Mesendoderm (in vitro differentiated cells): ENCODE data around the gene ZDHHC5.
"Not testable (repeated sequence)": the region's sequence is repeated elsewhere in the genome, so short reads cannot be mapped to it uniquely, and the experiment has no call there.

Source experiments
- DNase-seq: peaks from one replicate; pipeline ENCODE4 v3.0.0; 2013
- H2AK5ac ChIP-seq: 2 replicates; pipeline ENCODE4 v1.6.1; 2013; ENCODE audit warnings: low read length, inconsistent platforms
- H2BK120ac ChIP-seq: 2 replicates; pipeline ENCODE4 v1.6.1; 2013; ENCODE audit warnings: low read depth, mild to moderate bottlenecking, low read length, moderate library complexity, mixed read lengths
- H2BK15ac ChIP-seq: replicated peaks from 2 replicates; pipeline ENCODE4 v1.6.1; 2013; ENCODE audit warnings: low read depth, mild to moderate bottlenecking, moderate library complexity
- H2BK5ac ChIP-seq: 2 replicates; pipeline ENCODE4 v1.6.1; 2013; ENCODE audit warnings: low read length, inconsistent platforms
- H3K18ac ChIP-seq: 2 replicates; pipeline ENCODE4 v1.6.1; 2013; ENCODE audit warnings: mild to moderate bottlenecking, low read length, mixed read lengths
- H3K23ac ChIP-seq: one replicate; pipeline ENCODE4 v1.6.1; 2013; ENCODE audit warnings: low read length
- H3K27ac ChIP-seq: 2 replicates; pipeline ENCODE4 v1.5.1; 2013; ENCODE audit warnings: low read depth, mild to moderate bottlenecking, inconsistent platforms, low read length, moderate library complexity
- H3K27me3 ChIP-seq: 2 replicates; pipeline ENCODE4 v1.6.1; 2013; ENCODE audit warnings: low read length, control low read depth, mild to moderate bottlenecking, inconsistent platforms; ENCODE audit not compliant: insufficient read depth, poor library complexity
- H3K36me3 ChIP-seq: 2 replicates; pipeline ENCODE4 v1.6.1; 2013; ENCODE audit warnings: low read length, inconsistent platforms; ENCODE audit not compliant: control insufficient read depth, insufficient read depth
- H3K4ac ChIP-seq: one replicate; pipeline ENCODE4 v1.6.1; 2013; ENCODE audit warnings: low read depth, mild to moderate bottlenecking, low read length, moderate library complexity
- H3K4me1 ChIP-seq: 2 replicates; pipeline ENCODE4 v1.6.1; 2013; ENCODE audit warnings: low read depth, low read length, inconsistent platforms; ENCODE audit not compliant: control insufficient read depth
- H3K4me2 ChIP-seq: 2 replicates; pipeline ENCODE4 v1.6.1; 2013; ENCODE audit warnings: low read length
- H3K4me3 ChIP-seq: 2 replicates; pipeline ENCODE4 v1.5.1; 2013; ENCODE audit warnings: mild to moderate bottlenecking, low read length
- H3K56ac ChIP-seq: one replicate; pipeline ENCODE4 v1.6.1; 2013; ENCODE audit warnings: low read length
- H3K79me1 ChIP-seq: 2 replicates; pipeline ENCODE4 v1.6.1; 2013; ENCODE audit warnings: low read length, inconsistent platforms
- H3K79me2 ChIP-seq: 2 replicates; pipeline ENCODE4 v1.6.1; 2013; ENCODE audit warnings: mild to moderate bottlenecking, low read length; ENCODE audit not compliant: control insufficient read depth, insufficient read depth
- H3K9ac ChIP-seq: 2 replicates; pipeline ENCODE4 v1.6.1; 2013; ENCODE audit warnings: low read length, inconsistent platforms
- H4K5ac ChIP-seq: one replicate; pipeline ENCODE4 v1.6.1; 2013; ENCODE audit warnings: low read length
- H4K8ac ChIP-seq: one replicate; pipeline ENCODE4 v1.6.1; 2013; ENCODE audit warnings: low read depth, mild to moderate bottlenecking, control low read depth, low read length, moderate library complexity
- WGBS: extraction: QIAGEN DNeasy Blood & Tissue Kit; methylation state at CpG from one replicate; pipeline ENCODE4 v1.1.7; 2013; ENCODE audit warnings: low lambda C conversion rate, missing lambda C conversion rate; ENCODE audit not compliant: insufficient coverage; ENCODE audit errors: extremely low coverage; 5-methylcytosine and 5-hydroxymethylcytosine counted together

Gene ZDHHC5

GRCh38 chr11:57681168-57681567 lies 13.3 kb downstream of the ZDHHC5 start:
- WGBS = no CpG with 5 or more reads among the region's 1 CpG
- no peak for DNase-seq
- H3K79me1 ChIP-seq = peaks cover 21% of the 10 kb centered on the region
- no peak overlapping the region for H2AK5ac ChIP-seq
- H3K4ac ChIP-seq = no peak overlapping the region
- H4K8ac ChIP-seq = no peak overlapping the region
- H3K9ac ChIP-seq = no peak overlapping the region
- H2BK120ac ChIP-seq = no peak overlapping the region
- no peak overlapping the region for H3K4me3 ChIP-seq
- no peak overlapping the region for H3K56ac ChIP-seq
- no peak overlapping the region for H3K4me2 ChIP-seq
- no peak overlapping the region for H3K23ac ChIP-seq
- peaks cover 7% of the 10 kb centered on the region for H3K36me3 ChIP-seq
- no peak overlapping the region for H2BK15ac ChIP-seq
- no peak overlapping the region for H3K18ac ChIP-seq
- no peak overlapping the region for H4K5ac ChIP-seq
- no peak overlapping the region for H3K27ac ChIP-seq
- H3K4me1 ChIP-seq = peaks cover 1% of the 10 kb centered on the region
- peaks cover 28% of the 10 kb centered on the region for H3K79me2 ChIP-seq
- H2BK5ac ChIP-seq = no peak overlapping the region
- H3K27me3 ChIP-seq = no peaks in the 10 kb centered on the region

DNA sequence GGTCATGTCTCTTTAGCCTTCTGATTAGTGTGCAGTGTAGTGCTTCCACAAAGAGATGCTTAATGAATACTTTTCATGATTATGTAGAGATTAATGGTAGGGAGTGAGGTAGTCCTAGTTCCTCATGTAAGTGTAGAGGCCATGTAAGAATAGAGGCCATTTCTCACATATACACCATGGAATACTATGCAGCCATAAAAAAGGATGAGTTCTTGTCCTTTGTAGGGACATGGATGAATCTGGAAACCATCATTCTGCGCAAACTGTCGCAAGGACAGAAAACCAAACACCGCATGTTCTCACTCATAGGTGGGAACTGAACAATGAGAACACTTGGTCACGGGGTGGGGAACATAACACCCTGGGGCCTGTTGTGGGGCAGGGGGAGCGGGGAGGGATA lies 22.6 kb downstream of the ZDHHC5 start:
- H3K56ac ChIP-seq, H3K4me3 ChIP-seq, H2BK15ac ChIP-seq, H3K79me2 ChIP-seq, H3K4ac ChIP-seq, H3K27me3 ChIP-seq, H3K27ac ChIP-seq, H3K9ac ChIP-seq, H3K23ac ChIP-seq, H3K4me1 ChIP-seq, H3K18ac ChIP-seq, H2BK5ac ChIP-seq, H2AK5ac ChIP-seq, H4K8ac ChIP-seq, DNase-seq, H3K4me2 ChIP-seq, H3K36me3 ChIP-seq, H2BK120ac ChIP-seq, H4K5ac ChIP-seq, H3K79me1 ChIP-seq: not testable (repeated sequence)
- no CpG with 5 or more reads among the region's 5 CpGs for WGBS

DNA sequence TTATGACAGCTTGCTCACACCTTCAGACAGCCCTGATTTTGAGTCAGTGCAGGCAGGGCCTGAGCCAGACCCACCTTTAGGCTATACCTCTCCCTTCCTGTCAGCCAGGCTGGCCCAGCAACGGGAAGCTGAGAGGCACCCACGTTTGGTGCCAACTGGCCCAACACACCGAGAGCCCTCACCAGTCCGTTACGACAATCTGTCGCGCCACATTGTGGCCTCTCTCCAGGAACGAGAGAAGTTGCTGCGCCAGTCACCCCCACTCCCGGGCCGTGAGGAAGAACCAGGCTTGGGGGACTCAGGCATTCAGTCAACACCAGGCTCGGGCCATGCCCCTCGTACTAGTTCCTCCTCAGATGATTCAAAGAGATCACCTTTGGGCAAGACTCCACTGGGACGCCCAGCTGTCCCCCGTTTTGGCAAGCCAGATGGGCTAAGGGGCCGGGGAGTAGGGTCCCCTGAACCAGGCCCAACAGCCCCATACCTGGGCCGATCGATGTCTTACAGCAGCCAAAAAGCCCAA lies 31.0 kb downstream of the ZDHHC5 start:
- H3K36me3 ChIP-seq = peaks cover 19% of the 10 kb centered on the region

GRCh38 chr11:57699813-57700212 lies 31.9 kb downstream of the ZDHHC5 start:
- no peak overlapping the region for H4K5ac ChIP-seq
- H3K9ac ChIP-seq = no peak overlapping the region
- no peaks in the 10 kb centered on the region for H3K79me2 ChIP-seq
- H3K27me3 ChIP-seq = no peaks in the 10 kb centered on the region
- no peak overlapping the region for H3K18ac ChIP-seq
- no peak overlapping the region for H3K4ac ChIP-seq
- H3K36me3 ChIP-seq = peaks cover 21% of the 10 kb centered on the region
- H2BK120ac ChIP-seq = no peak overlapping the region
- H3K27ac ChIP-seq = no peak overlapping the region
- H3K4me2 ChIP-seq = no peak overlapping the region
- no peak overlapping the region for H3K4me3 ChIP-seq
- H3K23ac ChIP-seq = no peak overlapping the region
- no peaks in the 10 kb centered on the region for H3K4me1 ChIP-seq
- H3K79me1 ChIP-seq = no peaks in the 10 kb centered on the region
- WGBS = no CpG with 5 or more reads among the region's 10 CpGs
- H2BK15ac ChIP-seq = no peak overlapping the region
- H2BK5ac ChIP-seq = no peak overlapping the region
- DNase-seq = peak; percentile 25
- no peak overlapping the region for H2AK5ac ChIP-seq
- no peak overlapping the region for H3K56ac ChIP-seq
- no peak overlapping the region for H4K8ac ChIP-seq

More for the DNA sequence above, 31.0 kb downstream of the ZDHHC5 start:
- Histone ChIP-seq H3K79me1 (no peaks in the 10 kb centered on the region), H3K27ac (no peak overlapping the region), H4K8ac (no peak overlapping the region), H2BK5ac (no peak overlapping the region), H3K9ac (no peak overlapping the region), H3K4me2 (no peak overlapping the region), H3K4me1 (no peaks in the 10 kb centered on the region), H3K18ac (no peak overlapping the region), H4K5ac (no peak overlapping the region), H3K4me3 (no peak overlapping the region), H2BK120ac (no peak overlapping the region), H2BK15ac (no peak overlapping the region), H3K79me2 (no peaks in the 10 kb centered on the region), H3K27me3 (no peaks in the 10 kb centered on the region), H3K56ac (no peak overlapping the region), H2AK5ac (no peak overlapping the region), H3K4ac (no peak overlapping the region), H3K23ac (no peak overlapping the region)
- DNase-seq = no peak
- no CpG with 5 or more reads among the region's 18 CpGs for WGBS

GRCh38 chr11:57700425-57700824 lies 32.5 kb downstream of the ZDHHC5 start:
- H3K4me3 ChIP-seq = no peak overlapping the region
- no peak overlapping the region for H2BK120ac ChIP-seq
- H3K27me3 ChIP-seq = no peaks in the 10 kb centered on the region
- WGBS = no CpG with 5 or more reads among the region's 3 CpGs
- H3K27ac ChIP-seq = no peak overlapping the region
- H3K9ac ChIP-seq = no peak overlapping the region
- no peak overlapping the region for H3K4me2 ChIP-seq
- no peak overlapping the region for H3K18ac ChIP-seq
- no peaks in the 10 kb centered on the region for H3K4me1 ChIP-seq
- H3K56ac ChIP-seq = no peak overlapping the region
- H3K79me2 ChIP-seq = no peaks in the 10 kb centered on the region
- H4K8ac ChIP-seq = no peak overlapping the region
- no peak overlapping the region for H4K5ac ChIP-seq
- no peak overlapping the region for H3K23ac ChIP-seq
- H2BK5ac ChIP-seq = no peak overlapping the region
- no peak overlapping the region for H3K4ac ChIP-seq
- no peaks in the 10 kb centered on the region for H3K79me1 ChIP-seq
- peaks cover 21% of the 10 kb centered on the region for H3K36me3 ChIP-seq
- DNase-seq = peak; percentile 27
- no peak overlapping the region for H2BK15ac ChIP-seq
- H2AK5ac ChIP-seq = no peak overlapping the region

DNA sequence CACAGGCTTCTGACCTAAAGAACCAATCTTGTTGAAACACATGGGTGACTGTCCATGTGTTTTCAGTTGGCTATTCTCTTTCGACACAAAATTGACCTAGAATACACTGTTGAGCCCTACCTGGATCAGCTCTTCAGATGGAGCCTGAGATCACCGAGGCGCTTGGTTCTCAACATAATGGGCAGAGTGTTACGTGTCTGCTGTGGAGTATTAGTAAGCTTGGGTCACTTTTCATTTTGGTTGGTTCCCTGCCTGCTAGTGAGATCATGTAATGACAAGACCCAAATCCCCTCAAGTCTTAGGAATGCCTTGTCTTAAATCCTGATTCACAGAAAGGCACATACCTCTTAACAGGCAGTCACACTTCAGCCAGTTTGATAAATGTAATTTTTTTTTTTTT lies 35.4 kb downstream of the ZDHHC5 start:
- H3K4me2 ChIP-seq = no peak overlapping the region
- no peaks in the 10 kb centered on the region for H3K4me1 ChIP-seq
- no peak overlapping the region for H4K5ac ChIP-seq
- no peak overlapping the region for H2BK5ac ChIP-seq
- no peaks in the 10 kb centered on the region for H3K79me1 ChIP-seq
- H3K23ac ChIP-seq = no peak overlapping the region
- no peak overlapping the region for H4K8ac ChIP-seq
- H3K27ac ChIP-seq = no peak overlapping the region
- no peak overlapping the region for H3K4me3 ChIP-seq
- peaks cover 17% of the 10 kb centered on the region for H3K36me3 ChIP-seq
- no peak overlapping the region for H3K4ac ChIP-seq
- H3K79me2 ChIP-seq = no peaks in the 10 kb centered on the region
- no peak overlapping the region for H2BK15ac ChIP-seq
- H2AK5ac ChIP-seq = no peak overlapping the region
- H3K56ac ChIP-seq = no peak overlapping the region
- H3K18ac ChIP-seq = no peak overlapping the region
- WGBS = no CpG with 5 or more reads among the region's 4 CpGs
- no peak overlapping the region for H2BK120ac ChIP-seq
- no peak overlapping the region for H3K9ac ChIP-seq
- H3K27me3 ChIP-seq = no peaks in the 10 kb centered on the region
- DNase-seq = no peak
